Stomach (tissue), 4 donors: ENCODE data around the gene GAK.

Experiments used
- POLR2A ChIP-seq, 4 donors: fragments of 450-650 bp; IDR thresholded peaks; one replicate each; pipeline ENCODE4 v1.6.1; 2016; ENCODE audit warnings: antibody characterized with exemption in 4 of 4, control low read depth in 2 of 4, mild to moderate bottlenecking in 1 of 4, moderate library complexity in 1 of 4
- POLR2AphosphoS5 ChIP-seq, 3 donors: sonication (generic); formaldehyde crosslinking; IDR thresholded peaks; one replicate each; pipeline ENCODE4 v1.6.1; 2016; ENCODE audit warnings: antibody characterized with exemption in 3 of 3
- TF ChIP-seq, protein P1 (sequence below), 7 experiments: fragments of 450-650 bp in 4 of 7; fragments of 200-600 bp in 3 of 7; sonication (generic) in 3 of 7; IDR thresholded peaks; one replicate each; pipeline ENCODE4 v1.5.1; 2016 to 2019; ENCODE audit warnings: antibody characterized with exemption in 7 of 7, control low read depth in 2 of 7, mild to moderate bottlenecking in 1 of 7

DNA sequence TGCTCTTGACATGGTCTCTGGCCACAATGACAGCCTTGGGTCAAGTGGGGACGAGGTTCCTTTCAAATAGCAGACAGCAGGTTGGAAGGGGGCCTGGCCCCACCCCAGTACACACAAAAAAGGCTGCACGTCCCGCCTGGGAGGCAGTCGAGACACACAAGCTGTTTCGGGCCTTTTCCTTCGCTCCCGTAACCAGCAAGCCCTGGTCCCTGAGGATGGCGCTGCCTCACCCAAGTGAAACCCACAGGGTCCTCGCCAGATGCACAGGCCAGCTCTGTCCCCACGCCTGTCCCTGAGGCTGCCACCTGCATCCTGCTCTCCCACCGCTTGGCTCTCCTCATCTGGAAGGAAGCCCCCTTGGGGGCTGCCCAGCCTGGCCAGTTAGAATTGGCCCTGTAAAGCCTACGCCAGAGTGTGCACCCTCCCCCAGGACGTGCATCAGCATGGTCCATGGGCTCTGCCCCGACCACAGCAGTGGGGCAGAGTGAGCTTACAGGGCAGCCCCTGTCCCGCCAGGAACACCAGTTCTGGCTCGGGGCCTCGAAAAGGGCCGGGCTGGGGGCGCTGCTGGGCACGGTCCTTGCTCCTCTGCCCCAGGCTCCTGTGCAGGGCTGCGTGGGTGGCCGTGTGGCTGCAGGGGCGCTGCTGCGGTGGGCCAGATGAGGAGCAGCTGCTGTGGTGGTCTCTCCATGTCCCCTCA is 108.2 kb downstream of the GAK start:
- TF ChIP-seq, protein P1, sequence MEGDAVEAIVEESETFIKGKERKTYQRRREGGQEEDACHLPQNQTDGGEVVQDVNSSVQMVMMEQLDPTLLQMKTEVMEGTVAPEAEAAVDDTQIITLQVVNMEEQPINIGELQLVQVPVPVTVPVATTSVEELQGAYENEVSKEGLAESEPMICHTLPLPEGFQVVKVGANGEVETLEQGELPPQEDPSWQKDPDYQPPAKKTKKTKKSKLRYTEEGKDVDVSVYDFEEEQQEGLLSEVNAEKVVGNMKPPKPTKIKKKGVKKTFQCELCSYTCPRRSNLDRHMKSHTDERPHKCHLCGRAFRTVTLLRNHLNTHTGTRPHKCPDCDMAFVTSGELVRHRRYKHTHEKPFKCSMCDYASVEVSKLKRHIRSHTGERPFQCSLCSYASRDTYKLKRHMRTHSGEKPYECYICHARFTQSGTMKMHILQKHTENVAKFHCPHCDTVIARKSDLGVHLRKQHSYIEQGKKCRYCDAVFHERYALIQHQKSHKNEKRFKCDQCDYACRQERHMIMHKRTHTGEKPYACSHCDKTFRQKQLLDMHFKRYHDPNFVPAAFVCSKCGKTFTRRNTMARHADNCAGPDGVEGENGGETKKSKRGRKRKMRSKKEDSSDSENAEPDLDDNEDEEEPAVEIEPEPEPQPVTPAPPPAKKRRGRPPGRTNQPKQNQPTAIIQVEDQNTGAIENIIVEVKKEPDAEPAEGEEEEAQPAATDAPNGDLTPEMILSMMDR (IDR thresholded peaks at IDR 0.05) = no peak
- TF ChIP-seq POLR2A (IDR thresholded peaks at IDR 0.05) (no peak), POLR2AphosphoS5 (IDR thresholded peaks at IDR 0.05) (no peak)
